C4-2B (cell line): Measurements from ENCODE around the gene RASGRP1.

ENCODE experiments used
- ZFX ChIP-seq: fragments of 450-650 bp; IDR thresholded peaks from 2 replicates; pipeline ENCODE4 v1.6.1; 2017
- TF ChIP-seq, protein P1 (sequence below): fragments of 450-650 bp; conservative IDR thresholded peaks from 2 replicates; pipeline ENCODE4 v1.5.1; 2017; ENCODE audit warnings: mild to moderate bottlenecking

DNA sequence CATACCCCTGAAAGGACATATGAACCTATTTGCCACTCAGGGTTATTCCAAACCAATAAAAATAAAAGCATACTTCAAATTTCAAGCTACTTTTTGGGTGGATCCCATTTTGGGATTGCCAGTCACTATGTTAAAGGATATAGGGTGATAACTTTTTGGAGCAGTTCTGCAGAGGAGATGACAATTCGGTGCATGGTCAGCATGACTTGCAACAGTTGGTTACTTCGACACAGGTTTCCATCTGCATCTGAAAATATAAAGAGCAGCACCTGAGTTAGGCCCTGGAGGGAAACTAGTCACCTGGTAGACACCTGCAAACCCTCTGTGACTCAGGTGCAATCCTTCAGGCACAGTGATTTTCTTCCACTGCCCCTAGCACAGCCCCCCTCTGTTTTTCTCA lies 38.5 kb downstream of the RASGRP1 start:
- TF ChIP-seq ZFX, result no peak
- TF ChIP-seq, protein P1, sequence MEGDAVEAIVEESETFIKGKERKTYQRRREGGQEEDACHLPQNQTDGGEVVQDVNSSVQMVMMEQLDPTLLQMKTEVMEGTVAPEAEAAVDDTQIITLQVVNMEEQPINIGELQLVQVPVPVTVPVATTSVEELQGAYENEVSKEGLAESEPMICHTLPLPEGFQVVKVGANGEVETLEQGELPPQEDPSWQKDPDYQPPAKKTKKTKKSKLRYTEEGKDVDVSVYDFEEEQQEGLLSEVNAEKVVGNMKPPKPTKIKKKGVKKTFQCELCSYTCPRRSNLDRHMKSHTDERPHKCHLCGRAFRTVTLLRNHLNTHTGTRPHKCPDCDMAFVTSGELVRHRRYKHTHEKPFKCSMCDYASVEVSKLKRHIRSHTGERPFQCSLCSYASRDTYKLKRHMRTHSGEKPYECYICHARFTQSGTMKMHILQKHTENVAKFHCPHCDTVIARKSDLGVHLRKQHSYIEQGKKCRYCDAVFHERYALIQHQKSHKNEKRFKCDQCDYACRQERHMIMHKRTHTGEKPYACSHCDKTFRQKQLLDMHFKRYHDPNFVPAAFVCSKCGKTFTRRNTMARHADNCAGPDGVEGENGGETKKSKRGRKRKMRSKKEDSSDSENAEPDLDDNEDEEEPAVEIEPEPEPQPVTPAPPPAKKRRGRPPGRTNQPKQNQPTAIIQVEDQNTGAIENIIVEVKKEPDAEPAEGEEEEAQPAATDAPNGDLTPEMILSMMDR, result no peak
